Measurements from ENCODE around the gene GPS1.

The GPS1 gene

GRCh38 chr17:82047914-82048570, 3.7 kb upstream of the GPS1 start:
- DNase-seq: no peak

DNA sequence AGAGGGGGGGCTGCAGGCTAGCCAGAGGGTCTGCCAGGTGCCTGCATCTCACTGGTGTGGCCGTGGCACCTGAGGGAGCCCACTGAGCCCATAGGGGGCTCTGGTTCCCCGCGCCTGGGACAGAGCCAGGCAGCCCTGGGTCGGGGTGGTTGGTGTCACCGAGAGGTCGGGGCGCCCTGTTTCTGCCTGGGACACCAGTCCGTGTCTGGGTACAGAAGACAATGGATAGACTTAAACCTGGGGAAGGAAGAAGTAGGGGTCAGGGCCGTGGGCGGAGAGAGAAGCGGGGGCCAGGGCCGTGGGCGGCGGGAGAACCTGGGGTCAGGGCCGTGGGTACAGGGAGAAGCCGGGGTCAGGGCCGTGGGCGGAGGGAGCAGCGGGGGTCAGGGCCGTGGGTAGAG, 3.1 kb upstream of the GPS1 start:
- no peak for DNase-seq

DNA sequence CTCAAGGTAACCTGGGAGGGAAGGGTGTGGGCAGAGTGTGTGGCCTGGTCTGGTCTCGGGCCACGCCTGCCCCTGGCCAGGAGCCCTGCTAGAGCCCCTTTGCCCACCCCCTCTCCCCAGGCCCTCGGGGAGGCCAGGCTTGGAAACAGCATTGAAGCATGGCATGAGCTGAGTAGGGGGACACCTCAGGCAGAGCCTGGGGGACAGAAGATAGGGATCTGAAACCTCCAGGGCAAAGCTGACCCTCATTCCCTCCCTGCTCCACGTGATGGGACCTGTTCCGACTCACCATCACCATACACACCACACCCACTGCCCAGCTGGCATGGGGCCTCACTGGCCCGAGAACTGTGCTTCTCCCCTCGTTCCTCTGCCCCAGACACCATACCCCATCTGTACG, 2.6 kb upstream of the GPS1 start:
- DNase-seq: no peak

- no peak for DNase-seq
Observed at GRCh38 chr17:82049521-82049971, 2.2 kb upstream of the GPS1 start.

DNA sequence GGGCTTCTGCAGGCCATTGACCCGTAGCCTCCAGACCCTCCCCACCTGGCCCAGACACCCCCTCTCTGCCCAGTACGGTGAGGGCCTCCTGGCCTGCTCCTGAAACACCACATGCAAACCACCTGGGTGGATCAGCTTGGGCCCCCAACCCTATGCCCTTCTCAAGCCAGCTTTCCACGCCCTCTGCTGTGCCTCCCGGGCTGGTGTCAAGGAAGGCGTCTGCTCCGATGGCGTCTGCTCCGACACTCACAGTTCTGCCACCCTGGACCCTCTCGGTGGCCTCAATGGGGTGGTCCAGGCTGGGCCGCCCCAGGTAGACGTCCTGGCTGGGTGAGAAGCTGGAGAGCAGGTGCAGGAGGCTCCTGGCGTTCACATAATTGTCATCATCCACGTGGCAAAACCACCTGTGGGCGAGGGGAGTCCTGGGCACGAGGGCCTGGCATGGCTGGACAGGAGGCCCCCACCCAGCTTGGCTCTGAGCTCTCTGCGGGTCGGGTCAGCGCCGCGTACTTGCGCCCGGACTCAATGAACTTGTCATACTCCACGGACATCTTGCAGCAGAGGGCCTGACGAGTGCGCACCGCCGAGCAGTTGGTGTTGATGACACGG, 1.4 kb upstream of the GPS1 start:
- DNase-seq: no peak

DNA sequence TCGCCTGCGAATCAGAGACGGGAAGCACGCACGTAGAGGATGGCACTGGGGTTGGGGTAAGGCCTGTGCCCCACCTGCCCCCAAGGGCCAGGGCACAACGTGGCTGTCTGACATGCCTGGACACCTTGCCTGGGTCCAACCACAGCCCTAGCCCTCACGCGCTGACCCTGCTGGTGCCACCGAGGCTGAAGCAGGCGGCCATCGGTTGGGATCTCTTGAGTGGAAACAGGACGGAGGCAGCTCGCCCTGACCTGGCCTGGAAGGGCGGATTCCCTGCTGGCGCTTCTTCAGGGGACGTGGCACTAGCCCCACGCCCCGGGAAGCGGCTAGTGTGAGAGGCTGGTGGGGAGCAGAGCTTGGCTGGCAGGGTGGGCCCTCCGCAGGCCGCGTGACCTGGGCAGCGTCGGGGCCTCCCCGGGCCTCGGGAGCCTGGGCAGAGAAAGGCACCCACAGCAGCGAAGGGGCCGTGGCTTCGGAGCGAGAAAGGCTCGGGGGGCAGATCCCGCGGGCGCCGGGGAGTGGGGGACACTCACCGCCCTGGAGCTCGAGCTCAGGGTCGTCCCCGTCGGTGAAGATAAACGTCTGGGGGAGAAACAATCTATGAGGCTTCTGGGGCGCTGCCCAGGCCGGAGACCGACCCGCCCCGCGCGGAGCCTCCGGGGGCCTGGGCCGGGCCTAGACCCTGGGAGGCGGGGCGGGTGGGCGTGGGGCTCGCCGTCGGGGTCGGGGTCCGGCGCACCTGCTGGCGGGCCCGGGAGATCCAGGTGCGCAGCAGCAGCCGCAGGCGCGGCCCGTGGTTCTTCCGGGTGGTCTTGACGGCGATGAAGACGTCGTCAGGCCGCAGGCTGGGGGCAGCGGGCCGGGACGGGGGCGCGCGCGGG, 697 bp upstream of the GPS1 start:
- DNase-seq: no peak

DNA sequence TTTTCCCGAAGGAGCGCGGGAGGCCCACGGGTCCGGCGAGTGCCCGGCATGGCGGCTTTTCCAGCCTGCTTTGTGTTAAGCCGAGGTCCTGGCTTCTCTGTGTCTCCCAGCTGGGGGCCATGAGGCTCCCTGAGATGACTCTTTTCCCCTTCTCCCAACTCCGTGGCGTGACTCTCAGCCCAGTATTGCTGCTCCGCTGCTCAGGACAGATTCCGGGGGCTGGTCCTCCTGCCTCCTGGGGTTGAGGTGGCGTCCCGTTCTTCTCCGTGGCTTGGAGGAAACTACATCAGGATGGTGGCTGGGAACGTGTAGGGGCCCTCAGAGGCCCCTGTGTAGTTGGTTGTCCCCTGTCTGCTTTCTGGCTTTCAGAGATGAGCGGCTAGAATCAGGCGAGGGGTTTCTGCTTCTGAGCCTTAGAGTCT, 951 bp downstream of the GPS1 start:
- DNase-seq: no peak

- DNase-seq: no peak
Observed at GRCh38 chr17:82053130-82053529, 1.4 kb downstream of the GPS1 start.

GRCh38 chr17:82053556-82054263, 2.0 kb downstream of the GPS1 start:
- no peak for DNase-seq

- DNase-seq: no peak
Observed at GRCh38 chr17:82054351-82055022, 2.8 kb downstream of the GPS1 start.

GRCh38 chr17:82055023-82055964, 3.6 kb downstream of the GPS1 start:
- DNase-seq: no peak

GRCh38 chr17:82055965-82056728, 4.4 kb downstream of the GPS1 start:
- no peak for DNase-seq

GRCh38 chr17:82056729-82057621, 5.3 kb downstream of the GPS1 start:
- DNase-seq: no peak

GRCh38 chr17:82058230-82058854, 6.6 kb downstream of the GPS1 start:
- DNase-seq: no peak

GRCh38 chr17:82058855-82059249, 7.2 kb downstream of the GPS1 start:
- no peak for DNase-seq

GRCh38 chr17:82059272-82060000, 7.7 kb downstream of the GPS1 start:
- no peak for DNase-seq

DNA sequence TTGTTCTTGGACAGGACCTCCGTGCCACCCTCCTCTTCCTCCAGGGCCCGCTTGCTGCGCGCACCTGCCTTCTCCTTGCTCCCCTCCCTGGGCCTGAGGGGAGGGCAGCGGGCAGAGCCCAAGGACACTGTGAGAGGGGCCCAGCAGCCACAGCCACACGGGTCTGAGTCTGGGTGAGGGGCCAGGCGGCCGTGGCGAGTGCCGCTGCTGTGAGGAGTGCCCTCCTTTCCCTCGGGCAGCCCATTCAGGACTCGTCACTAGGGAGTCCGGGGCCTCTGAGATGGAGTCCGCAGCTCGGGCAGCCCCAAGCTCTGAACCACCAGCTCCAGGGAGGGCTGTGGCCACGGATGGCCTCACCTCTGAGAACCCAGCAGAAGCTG, 8.3 kb downstream of the GPS1 start:
- DNase-seq: no peak

GRCh38 chr17:82060614-82061013, 8.9 kb downstream of the GPS1 start:
- no peak for DNase-seq

Measured in stimulated activated CD4-positive, alpha-beta T cell treated with anti-CD3 and anti-CD28 coated beads, Interleukin-4, amount 100 ng/mL, for 4 hours (primary cell).